SU-DHL-6 (cell line): ENCODE results near the gene AIDA.
"Not testable (repeated sequence)": the region's sequence is repeated elsewhere in the genome, so short reads cannot be mapped to it uniquely, and the experiment has no call there.

Source experiments
- H2AFZ ChIP-seq: fragments of 200-600 bp; sonication (generic); 2 replicates; pipeline ENCODE4 v1.6.1; 2014; ENCODE audit warnings: low read depth, mild to moderate bottlenecking, moderate library complexity, mixed read lengths, antibody characterized with exemption, low read length; ENCODE audit not compliant: severe bottlenecking
- H3F3A ChIP-seq: fragments of 200-600 bp; shearing (Covaris generic); 2 replicates; pipeline ENCODE4 v1.6.0; 2016; ENCODE audit warnings: antibody characterized with exemption, mild to moderate bottlenecking; ENCODE audit not compliant: insufficient read depth
- H3K27ac ChIP-seq: fragments of 200-600 bp; sonication (generic); 2 replicates; pipeline ENCODE4 v1.5.1; 2016; ENCODE audit warnings: low read depth, mild to moderate bottlenecking, low read length, moderate library complexity, mixed read lengths
- H3K27me3 ChIP-seq: fragments of 200-600 bp; sonication (generic), shearing (Covaris generic); 2 replicates; pipeline ENCODE4 v1.6.0; 2014; ENCODE audit warnings: mild to moderate bottlenecking, low read length
- H3K36me3 ChIP-seq: fragments of 200-600 bp; sonication (generic); 2 replicates; pipeline ENCODE4 v1.6.1; 2014; ENCODE audit warnings: mild to moderate bottlenecking, low read length, mixed read lengths
- H3K4me2 ChIP-seq: fragments of 300-600, 200-600 bp; shearing (Covaris generic), sonication (generic); 2 replicates; pipeline ENCODE4 v1.6.0; 2014; ENCODE audit warnings: low read length, low read depth, mild to moderate bottlenecking; ENCODE audit not compliant: poor library complexity, severe bottlenecking
- H3K4me3 ChIP-seq: fragments of 200-600 bp; sonication (generic); 2 replicates; pipeline ENCODE4 v1.5.1; 2014; ENCODE audit warnings: antibody characterized with exemption, low read length, mild to moderate bottlenecking, mixed read lengths; ENCODE audit not compliant: insufficient read depth, poor library complexity, severe bottlenecking
- H3K79me2 ChIP-seq: fragments of 200-600 bp; sonication (generic); 2 replicates; pipeline ENCODE4 v1.6.1; 2014; ENCODE audit warnings: mild to moderate bottlenecking, low read length, moderate library complexity; ENCODE audit not compliant: insufficient read depth
- H3K9ac ChIP-seq: fragments of 200-600 bp; sonication (generic); 2 replicates; pipeline ENCODE4 v1.7.0; 2014; ENCODE audit warnings: mild to moderate bottlenecking, low read length
- H3K9me2 ChIP-seq: fragments of 200-600 bp; sonication (generic); replicated peaks from 2 replicates; pipeline ENCODE4 v1.6.1; 2014; ENCODE audit warnings: low read length; ENCODE audit not compliant: insufficient read depth
- H3K9me3 ChIP-seq: fragments of 200-600 bp; sonication (generic); 2 replicates; pipeline ENCODE4 v1.6.1; 2014; ENCODE audit warnings: low read length, mixed read lengths; ENCODE audit not compliant: insufficient read depth
- H4K20me1 ChIP-seq: fragments of 200-600 bp; sonication (generic); 2 replicates; pipeline ENCODE4 v1.6.1; 2014; ENCODE audit warnings: low read depth, mild to moderate bottlenecking, antibody characterized with exemption, low read length, moderate library complexity, mixed read lengths
- EZH2phosphoT487 ChIP-seq: fragments of 200-600 bp; sonication (generic), shearing (Covaris generic); conservative IDR thresholded peaks from 2 replicates; pipeline ENCODE4 v1.6.1; 2018; ENCODE audit warnings: mild to moderate bottlenecking, antibody characterized with exemption, low read length, moderate library complexity, mixed read lengths
- TF ChIP-seq, protein P1 (sequence below): fragments of 200-600 bp; sonication (generic); IDR thresholded peaks from one replicate; pipeline ENCODE4 v1.5.1; 2017; ENCODE audit warnings: antibody characterized with exemption, mild to moderate bottlenecking, low read length, moderate library complexity; ENCODE audit not compliant: insufficient read depth, poor library complexity, severe bottlenecking

The AIDA gene

DNA sequence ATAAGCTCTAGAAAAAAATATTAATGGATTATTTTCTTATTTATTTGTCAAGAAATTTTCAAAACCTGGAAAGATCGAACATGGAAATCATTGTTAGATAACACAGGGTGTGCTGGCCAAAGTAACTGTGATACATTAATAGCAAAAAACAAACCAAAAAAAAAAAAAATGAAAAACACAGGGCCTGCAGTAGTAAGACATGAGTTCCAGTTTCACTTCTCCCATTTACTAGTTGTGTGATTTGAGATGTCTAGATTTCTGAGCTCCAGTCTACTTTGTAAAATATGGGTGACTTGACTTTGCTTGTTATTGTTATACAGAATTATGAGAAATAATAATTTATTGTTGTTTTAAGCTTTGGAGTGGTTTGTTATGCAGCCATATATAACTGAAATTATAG, 38.4 kb upstream of the AIDA start:
- H3K9ac ChIP-seq, result no peak overlapping the region
- H3F3A ChIP-seq, result no peaks in the 10 kb centered on the region; the same call in 1 of the 2 replicates
- no peaks in the 10 kb centered on the region for H3K9me3 ChIP-seq
- no peaks in the 10 kb centered on the region for H4K20me1 ChIP-seq
- no peak overlapping the region for H3K4me3 ChIP-seq
- H3K4me2 ChIP-seq, result no peak overlapping the region
- no peaks in the 10 kb centered on the region for H3K9me2 ChIP-seq
- H3K36me3 ChIP-seq, result no peaks in the 10 kb centered on the region
- no peak for TF ChIP-seq EZH2phosphoT487
- TF ChIP-seq, protein P1, sequence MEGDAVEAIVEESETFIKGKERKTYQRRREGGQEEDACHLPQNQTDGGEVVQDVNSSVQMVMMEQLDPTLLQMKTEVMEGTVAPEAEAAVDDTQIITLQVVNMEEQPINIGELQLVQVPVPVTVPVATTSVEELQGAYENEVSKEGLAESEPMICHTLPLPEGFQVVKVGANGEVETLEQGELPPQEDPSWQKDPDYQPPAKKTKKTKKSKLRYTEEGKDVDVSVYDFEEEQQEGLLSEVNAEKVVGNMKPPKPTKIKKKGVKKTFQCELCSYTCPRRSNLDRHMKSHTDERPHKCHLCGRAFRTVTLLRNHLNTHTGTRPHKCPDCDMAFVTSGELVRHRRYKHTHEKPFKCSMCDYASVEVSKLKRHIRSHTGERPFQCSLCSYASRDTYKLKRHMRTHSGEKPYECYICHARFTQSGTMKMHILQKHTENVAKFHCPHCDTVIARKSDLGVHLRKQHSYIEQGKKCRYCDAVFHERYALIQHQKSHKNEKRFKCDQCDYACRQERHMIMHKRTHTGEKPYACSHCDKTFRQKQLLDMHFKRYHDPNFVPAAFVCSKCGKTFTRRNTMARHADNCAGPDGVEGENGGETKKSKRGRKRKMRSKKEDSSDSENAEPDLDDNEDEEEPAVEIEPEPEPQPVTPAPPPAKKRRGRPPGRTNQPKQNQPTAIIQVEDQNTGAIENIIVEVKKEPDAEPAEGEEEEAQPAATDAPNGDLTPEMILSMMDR, result no peak
- H3K27ac ChIP-seq, result no peak overlapping the region
- H3K79me2 ChIP-seq, result no peaks in the 10 kb centered on the region
- H2AFZ ChIP-seq, result no peak overlapping the region
- no peaks in the 10 kb centered on the region for H3K27me3 ChIP-seq

DNA sequence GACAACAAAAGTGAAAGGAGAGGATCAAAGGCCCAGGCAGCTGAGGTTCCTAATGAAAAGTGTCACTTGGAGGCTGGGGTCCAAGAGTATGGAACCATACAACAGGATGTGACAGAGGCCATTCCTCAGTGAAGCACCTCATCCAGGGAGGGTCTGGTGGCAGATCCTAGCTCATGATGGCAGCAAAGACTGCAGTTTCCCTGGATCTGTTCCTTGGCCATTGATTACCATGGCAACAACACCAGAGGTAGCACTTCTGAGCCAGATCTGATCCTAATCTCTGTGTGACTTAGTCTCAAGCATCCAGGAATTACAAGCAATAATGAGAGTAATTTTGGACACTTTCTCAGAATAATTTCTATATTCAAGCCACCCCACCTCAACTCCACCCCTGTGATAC, 37.6 kb upstream of the AIDA start:
- Histone ChIP-seq H3K4me2 (no peak overlapping the region), H3K36me3 (no peaks in the 10 kb centered on the region), H4K20me1 (no peaks in the 10 kb centered on the region), H3K27me3 (no peaks in the 10 kb centered on the region), H3K27ac (no peak overlapping the region), H3K79me2 (no peaks in the 10 kb centered on the region), H3K9me3 (no peaks in the 10 kb centered on the region), H3K9me2 (no peaks in the 10 kb centered on the region), H3K4me3 (no peak overlapping the region), H3F3A (no peaks in the 10 kb centered on the region; the same call in 1 of the 2 replicates), H3K9ac (no peak overlapping the region), H2AFZ (no peak overlapping the region)
- no peak for TF ChIP-seq EZH2phosphoT487
- TF ChIP-seq, protein P1, result no peak

DNA sequence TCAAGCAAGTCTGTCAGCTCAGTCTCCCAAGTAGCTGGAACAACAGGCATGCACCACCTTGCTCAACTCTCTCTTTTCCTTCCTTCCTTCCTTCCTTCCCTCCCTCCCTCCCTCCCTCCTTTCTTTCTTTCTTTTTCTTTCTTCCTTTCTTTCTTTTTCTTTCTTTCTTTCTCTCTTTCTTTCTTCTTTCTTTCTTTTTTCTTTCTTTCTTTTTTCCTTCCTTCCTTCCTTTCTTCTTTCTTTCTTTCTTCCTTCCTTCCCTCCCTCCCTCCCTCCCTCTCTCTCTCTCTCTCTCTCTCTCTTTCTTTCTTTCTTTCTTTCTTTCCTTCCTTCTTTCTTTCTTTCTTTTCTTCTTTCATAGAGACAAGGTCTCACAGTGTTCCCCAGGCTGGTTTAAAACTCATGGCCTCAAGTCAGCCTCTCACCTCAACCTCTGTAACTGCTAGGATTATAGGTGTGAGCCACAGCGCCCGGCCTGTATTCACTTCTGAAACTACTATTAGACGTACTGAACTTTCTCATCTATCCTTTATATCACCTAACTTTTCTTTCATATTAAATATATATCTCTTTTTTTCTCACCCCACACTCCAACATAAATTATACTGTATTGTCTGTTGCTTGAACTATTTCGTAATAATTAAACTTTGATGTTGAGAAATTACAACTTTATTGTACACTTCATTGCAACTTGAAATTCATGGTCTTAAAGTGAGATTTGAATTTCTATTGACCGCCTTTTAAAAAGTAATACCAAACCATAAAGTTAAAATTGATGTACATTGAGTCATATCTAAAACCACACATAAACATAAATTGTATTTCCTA, 29.6 kb upstream of the AIDA start:
- H3K9me2 ChIP-seq, H3K27ac ChIP-seq, H3K4me3 ChIP-seq, H3K9me3 ChIP-seq, H3K9ac ChIP-seq, H3F3A ChIP-seq, H3K27me3 ChIP-seq, H3K36me3 ChIP-seq, H3K4me2 ChIP-seq, H3K79me2 ChIP-seq, H4K20me1 ChIP-seq, H2AFZ ChIP-seq: not testable (repeated sequence)

DNA sequence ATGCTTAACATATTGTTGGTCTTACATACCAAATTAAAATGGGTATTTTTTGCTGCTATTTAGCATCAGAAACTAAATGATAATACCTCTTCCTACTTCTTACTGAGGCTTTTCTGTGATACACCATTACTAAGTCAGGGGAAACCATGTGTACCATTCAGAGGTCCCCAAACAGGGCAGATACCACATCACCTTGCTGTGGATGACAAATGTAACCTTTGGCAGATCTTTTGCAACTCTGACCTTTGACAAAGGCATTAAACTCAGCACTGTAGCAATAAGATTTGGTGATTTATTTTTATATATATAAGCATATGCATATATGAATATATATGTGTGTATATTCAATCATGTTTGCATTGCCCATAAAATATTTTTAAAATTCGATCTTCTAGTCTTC, 27.6 kb upstream of the AIDA start:
- Histone ChIP-seq H4K20me1 (no peaks in the 10 kb centered on the region), H3K4me2 (no peak overlapping the region), H2AFZ (no peak overlapping the region), H3F3A (no peaks in the 10 kb centered on the region), H3K27ac (no peak overlapping the region), H3K27me3 (no peaks in the 10 kb centered on the region), H3K9me3 (no peaks in the 10 kb centered on the region), H3K36me3 (0 out of 2 replicates have a peak, but pooled peaks cover 7% of the 10 kb centered on the region), H3K4me3 (no peak overlapping the region), H3K79me2 (no peaks in the 10 kb centered on the region), H3K9me2 (no peaks in the 10 kb centered on the region), H3K9ac (no peak overlapping the region)
- TF ChIP-seq, protein P1, result no peak
- TF ChIP-seq EZH2phosphoT487, result no peak
